Activated CD8-positive, alpha-beta memory T cell treated with anti-CD3 and anti-CD28 coated beads for 4 hours (primary cell): ENCODE measurements around the gene PDE4B.

ENCODE experiments used
- DNase-seq, 2 donors: peaks; one replicate each; pipeline ENCODE4 v3.0.0-alpha.2; 2020; ENCODE audit warnings: low read depth in 2 of 2

The PDE4B gene

GRCh38 chr1:66336641-66336990, 543.9 kb downstream of the PDE4B start:
- no peak for DNase-seq

- no peak for DNase-seq
Observed at GRCh38 chr1:66337249-66337648, 544.6 kb downstream of the PDE4B start.

GRCh38 chr1:66339944-66340343, 547.2 kb downstream of the PDE4B start:
- DNase-seq: no peak

DNA sequence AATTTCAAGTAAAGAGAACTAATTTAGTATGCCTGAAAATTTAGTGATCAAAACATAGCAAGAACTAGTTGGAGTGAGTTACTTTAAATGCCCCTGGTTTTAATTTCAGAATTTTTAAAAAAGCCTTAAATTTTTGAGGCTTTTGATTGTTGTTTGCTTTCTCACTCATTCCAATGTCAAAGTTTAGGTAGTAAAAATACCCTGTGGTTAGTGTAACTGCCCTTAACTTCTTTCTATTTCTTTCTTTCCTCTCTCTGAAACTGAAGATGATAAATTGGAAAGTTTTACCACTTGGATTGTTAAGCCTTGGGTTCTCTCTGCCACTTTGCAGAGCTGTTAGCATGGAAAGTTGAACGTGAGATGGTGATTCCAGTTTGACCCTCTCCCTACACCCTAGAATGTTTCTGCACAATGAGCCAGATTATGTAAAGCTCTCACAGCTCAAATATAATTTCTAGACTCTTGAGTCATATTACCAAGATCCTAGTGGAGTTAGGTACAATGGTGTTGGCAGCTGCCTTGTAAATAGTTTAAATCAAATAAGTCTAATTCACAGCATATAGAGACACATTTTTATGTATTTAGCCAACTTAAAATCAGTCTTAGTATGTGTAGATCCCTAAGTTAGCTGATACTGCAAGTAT, 548.9 kb downstream of the PDE4B start:
- DNase-seq: no peak

GRCh38 chr1:66342707-66343106, 550.0 kb downstream of the PDE4B start:
- no peak for DNase-seq

- no peak for DNase-seq
Observed at GRCh38 chr1:66343569-66344325, 551.1 kb downstream of the PDE4B start.

DNA sequence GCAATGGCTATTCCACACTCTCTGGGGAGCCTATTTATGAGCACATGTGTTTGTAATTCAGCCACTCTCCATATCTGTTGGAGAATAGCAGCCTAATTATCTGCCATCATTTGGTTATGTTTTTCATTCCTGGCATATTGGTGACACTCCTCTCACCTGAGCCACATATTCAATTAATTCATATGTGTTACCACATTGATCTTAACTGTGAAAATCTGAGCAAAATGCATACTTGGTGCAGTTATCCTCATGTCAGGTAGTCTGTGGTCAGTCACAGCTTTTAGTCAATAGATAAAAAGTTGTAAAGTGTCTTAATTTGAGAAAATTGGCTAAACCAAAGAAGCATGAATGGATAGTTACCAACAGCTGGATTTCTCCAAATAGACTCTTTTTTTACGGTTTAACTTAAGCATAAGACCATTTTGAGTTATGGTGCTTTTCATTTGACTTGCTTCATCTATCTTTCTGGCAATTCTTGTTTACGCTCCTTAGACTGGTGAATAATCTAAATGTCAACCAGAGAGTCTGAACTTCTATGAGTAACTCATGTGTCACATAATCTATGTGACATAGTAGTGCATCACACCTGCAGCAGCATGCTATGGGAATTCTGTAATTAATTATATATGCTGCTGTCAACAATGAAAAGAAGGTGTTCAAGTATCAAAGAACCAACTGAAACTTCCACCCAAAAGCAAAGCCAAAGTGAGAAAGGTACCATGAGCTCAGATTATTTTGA, 553.5 kb downstream of the PDE4B start:
- DNase-seq: no peak

DNA sequence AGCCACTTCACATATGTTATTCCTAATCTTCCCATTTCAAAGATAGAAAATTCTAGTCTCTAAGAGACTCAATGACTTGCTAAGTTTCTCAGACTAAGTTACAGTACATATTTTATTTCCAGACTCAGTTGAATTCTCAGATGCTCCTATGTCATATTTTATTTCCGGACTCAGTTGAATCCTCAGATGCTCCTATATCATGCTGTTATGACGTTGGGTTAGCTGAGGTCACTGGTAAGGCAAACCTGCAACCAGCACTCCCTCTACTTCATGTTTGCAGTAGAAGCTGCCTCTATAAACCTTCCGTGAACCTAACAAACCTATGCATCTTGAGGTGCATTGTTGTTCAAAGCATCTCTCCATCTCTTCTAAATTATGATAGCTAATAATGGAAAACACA, 554.2 kb downstream of the PDE4B start:
- no peak for DNase-seq

DNA sequence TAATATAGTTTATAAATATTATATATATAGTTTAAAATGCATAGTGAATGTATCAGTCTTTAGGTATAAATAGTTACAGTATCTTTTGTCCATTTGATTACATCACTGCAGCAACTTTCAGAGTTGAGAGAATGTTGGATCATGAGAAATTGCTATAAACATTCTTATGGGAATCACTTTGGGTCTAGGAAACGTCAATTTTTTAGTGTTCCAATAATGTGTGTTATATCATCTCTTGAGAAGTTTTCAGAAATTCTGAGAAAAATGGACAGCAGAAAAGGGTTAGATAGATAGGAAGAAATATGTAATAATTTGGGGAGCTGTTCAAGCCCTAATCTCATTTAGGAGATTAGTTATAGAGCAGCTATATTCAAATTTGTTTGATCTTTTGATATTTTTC, 556.1 kb downstream of the PDE4B start:
- DNase-seq: no peak

GRCh38 chr1:66349242-66349641, 556.5 kb downstream of the PDE4B start:
- no peak for DNase-seq

GRCh38 chr1:66350001-66350547, 557.4 kb downstream of the PDE4B start:
- DNase-seq: peak in 1 of 2 donors; percentile 37

- no peak for DNase-seq
Observed at GRCh38 chr1:66351478-66351877, 558.8 kb downstream of the PDE4B start.

DNA sequence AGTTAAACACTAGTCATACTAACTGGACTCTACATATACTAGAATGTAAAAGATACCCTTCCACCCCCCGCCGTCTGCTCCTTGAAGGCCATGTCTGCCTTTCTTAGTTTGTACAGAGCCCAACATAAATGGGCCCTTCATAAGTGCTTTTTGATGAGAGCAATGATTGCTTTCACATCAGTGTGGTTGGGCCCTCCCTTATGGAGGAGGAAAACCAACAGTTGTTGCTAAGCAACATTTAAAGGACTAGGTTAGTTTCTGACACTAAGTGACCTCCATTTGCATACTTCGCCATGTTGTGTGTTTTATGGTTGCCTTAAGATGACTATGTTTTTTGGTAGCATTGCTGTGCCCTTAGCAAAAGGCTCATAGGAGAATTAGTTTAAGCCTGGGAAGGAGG, 559.2 kb downstream of the PDE4B start:
- DNase-seq: no peak

DNA sequence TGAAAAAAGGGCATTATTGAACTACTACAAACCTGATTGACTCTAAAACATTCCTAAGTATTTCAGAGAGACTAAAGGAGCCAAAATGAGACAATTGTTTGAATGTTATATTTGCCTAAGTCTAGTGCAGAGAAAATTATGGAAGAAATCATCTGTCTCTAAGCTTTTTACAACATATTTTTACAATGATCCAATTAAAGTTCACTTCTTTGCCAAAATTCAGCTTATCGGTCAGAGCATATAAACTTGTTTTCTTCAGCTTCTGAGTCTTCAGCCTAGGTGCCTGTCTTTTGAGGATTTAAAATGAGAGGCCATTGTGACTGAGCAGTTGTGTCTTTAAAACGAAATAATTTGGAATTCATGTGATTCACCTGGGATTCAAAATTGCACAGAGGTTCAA, 560.1 kb downstream of the PDE4B start:
- no peak for DNase-seq

- no peak for DNase-seq
Observed at GRCh38 chr1:66353257-66353656, 560.6 kb downstream of the PDE4B start.

GRCh38 chr1:66354311-66355201, 561.9 kb downstream of the PDE4B start:
- DNase-seq: no peak

- no peak for DNase-seq
Observed at GRCh38 chr1:66355756-66356155, 563.1 kb downstream of the PDE4B start.

DNA sequence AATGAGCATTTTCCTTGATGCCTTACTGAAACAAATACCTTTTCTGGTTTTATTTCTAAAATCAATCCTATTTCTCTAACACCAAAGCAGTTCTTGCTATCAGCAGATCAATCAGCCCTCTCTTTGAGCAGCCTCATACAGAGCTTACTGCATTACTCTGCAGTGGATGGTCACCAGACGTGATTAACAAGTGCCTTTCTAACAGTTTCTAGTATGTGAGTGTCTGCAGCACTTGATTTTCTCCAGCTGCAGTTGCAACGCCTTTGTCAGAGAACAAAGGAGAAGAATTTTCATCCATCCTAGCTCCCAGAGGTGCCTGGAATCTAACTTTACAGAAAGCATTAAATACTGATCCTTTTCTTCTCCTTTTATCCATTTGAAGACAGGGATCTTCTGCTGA, 563.9 kb downstream of the PDE4B start:
- no peak for DNase-seq

DNA sequence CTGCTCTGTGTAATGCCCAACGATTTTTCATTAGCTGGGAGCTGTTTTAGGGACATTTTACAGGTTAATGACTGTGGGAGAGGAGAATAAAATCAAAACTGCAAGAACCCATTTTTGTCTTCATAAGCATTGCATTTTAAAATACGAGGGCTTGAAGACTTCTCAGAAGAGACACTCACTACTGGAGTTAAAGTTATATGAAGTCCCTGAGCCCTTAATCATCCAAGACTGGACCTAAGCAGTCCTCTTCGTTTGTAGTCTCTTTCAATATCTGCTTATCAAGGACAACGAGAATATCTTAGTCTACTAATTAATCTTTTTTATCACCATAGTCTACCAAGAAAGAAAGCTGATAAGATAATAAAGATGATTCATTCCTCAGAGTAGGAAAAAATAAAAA, 564.3 kb downstream of the PDE4B start:
- DNase-seq: no peak

DNA sequence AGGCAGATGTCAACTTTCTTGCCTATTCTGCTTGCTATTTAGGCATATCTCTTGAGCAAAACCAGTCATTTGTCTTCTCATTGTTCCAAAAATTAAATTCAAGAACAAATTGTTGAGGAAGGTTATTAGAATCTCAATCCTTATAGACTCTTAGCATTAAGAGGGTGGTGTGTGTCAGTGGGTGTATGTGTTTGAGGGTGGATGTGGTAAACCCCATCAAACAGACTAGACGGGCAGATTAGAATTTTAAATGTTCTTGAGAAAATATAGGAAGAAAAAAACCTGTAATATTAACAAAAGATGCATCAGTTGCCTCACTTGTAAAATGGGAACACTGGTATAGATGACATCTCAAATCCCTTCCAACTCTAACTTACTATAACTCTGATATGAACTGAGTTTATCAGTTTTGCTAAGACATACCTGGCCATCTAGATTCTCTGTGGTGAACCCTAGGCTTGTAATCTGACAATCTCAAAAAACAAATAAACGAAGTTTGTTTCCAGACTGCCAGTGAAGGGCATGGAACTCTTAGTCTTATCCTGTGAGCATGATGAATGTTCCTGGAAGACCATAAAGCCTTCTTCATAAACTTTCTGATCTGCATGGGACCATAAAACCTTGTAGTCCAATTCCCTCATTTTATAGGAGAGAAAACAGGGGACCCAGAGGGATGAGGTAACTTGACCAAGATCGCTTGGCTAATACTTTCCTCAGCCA, 564.9 kb downstream of the PDE4B start:
- DNase-seq: no peak

DNA sequence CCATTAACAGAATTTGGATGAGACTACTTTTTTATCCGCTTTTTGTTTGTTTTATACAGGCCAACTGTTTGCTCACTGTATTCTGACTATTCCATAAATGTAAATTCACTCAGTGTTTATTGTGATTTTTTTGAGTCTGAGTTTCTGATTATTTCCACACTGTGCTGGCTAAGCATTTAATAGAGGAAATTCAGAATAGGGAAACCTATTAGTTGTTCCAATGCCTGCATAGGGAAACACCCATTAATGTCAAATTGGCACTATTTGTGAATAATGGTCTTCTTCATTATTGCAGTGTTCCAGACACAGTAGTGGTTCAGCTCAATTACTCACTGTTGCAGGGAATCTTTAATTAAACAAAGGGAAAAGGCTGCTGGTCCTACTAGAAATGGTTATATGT, 566.6 kb downstream of the PDE4B start:
- no peak for DNase-seq
